HG03103 (cell line): ENCODE data around the gene CCDC200.
"Not testable (repeated sequence)": the region's sequence is repeated elsewhere in the genome, so short reads cannot be mapped to it uniquely, and the experiment has no call there.

Experiments
- ATAC-seq: cut with Tn5 transposase; IDR thresholded peaks from one replicate; pipeline ENCODE4 v1.9.1; 2021; ENCODE audit warnings: low read depth; ENCODE audit not compliant: unreplicated experiment

Gene CCDC200

DNA sequence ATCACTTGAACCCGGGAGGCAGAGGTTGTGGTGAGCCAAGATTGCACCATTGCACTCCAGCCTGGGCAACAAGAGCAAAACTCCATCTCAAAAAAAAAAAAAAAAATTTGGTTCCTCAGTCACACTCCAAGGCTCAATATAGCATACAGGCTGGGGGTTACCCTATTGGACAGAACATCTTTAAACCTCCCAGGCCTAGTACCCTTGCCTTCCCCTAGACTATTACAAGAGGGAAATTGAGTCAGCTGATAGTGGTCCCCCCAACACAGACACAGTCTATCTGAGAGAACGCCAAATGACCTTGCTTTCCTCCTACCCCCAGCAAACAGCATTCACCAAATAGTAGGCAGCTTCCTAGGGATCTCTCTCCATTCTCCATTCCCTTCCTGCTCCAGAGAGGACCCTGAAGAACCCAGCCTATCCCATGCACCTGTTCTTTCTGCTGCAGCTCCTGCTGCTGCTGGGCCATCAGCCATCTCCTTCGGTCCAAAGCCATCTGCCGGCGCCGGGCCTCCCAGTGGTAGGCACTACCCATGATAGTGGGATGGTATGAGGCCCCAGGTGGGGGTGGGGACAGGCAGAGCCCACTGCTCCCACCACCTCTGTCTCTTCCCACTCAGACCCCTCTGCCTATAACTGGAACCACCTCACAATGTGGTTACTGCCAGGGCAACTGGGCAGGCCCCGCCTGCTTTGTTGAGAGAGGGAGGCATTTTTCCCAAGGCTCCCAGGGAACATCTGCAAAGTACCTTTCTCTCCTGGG lies at the start of gene CCDC200:
Gene CCDC200, minus strand, starts transcription at position 604 of the 763 bp plus-strand sequence. Its CDS starts 69 bp downstream, at position 535.
- not testable (repeated sequence) for ATAC-seq

DNA sequence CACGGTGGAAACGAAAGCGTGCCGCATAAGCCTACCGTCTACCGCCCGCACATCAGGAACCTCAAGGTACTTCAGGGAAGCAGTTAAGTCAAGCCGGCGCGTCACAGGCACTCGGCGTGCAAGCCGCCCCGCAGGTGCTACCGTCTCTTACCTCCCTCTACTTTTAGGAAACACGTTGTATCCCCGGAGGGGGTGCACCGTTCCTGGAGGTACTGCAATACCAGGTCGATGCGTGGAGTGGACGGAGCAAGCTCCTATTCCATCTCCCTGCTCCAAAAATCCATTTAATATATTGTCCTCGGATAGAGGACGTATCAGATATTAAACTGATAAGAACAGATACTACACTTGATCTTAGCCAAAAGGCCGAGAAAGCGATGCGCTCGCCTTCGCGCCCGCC lies 44.5 kb upstream of the CCDC200 start:
- ATAC-seq: not testable (repeated sequence)

DNA sequence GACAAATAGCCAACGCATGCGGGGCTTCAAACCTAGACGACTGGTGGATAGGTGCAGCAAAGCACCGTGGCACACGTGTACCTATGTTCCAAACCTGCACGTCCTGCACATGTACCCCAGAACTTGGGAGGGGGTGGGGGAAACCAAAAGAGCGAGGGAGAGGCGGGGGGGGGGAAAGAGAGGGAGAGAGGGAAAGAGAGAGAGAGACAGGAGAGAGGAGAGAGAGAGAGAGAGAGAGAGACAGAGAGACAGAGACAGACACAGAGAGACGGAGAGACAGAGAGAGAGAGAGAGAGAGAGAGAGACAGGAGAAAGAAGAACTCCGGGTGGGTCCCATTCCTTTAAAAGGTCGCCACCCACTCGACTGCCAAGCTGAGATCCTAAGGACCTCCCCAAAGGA lies 44.1 kb upstream of the CCDC200 start:
- ATAC-seq: not testable (repeated sequence)

DNA sequence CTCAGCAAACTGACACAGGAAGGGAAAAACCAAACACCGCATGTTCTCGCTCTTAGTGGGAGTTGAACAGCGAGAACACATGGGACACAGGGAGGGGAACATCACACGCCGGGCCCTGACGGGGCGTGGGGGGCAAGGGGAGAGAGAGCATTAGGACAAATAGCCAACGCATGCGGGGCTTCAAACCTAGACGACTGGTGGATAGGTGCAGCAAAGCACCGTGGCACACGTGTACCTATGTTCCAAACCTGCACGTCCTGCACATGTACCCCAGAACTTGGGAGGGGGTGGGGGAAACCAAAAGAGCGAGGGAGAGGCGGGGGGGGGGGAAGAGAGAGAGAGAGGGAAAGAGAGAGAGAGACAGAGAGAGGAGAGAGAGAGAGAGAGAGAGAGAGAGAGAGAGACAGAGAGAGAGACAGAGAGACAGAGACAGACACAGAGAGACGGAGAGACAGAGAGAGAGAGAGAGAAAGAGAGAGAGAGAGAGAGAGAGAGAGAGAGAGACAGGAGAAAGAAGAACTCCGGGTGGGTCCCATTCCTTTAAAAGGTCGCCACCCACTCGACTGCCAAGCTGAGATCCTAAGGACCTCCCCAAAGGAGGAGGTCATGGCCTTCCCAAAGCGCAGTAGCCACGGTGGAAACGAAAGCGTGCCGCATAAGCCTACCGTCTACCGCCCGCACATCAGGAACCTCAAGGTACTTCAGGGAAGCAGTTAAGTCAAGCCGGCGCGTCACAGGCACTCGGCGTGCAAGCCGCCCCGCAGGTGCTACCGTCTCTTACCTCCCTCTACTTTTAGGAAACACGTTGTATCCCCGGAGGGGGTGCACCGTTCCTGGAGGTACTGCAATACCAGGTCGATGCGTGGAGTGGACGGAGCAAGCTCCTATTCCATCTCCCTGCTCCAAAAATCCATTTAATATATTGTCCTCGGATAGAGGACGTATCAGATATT lies 42.4 kb upstream of the CCDC200 start:
- not testable (repeated sequence) for ATAC-seq

DNA sequence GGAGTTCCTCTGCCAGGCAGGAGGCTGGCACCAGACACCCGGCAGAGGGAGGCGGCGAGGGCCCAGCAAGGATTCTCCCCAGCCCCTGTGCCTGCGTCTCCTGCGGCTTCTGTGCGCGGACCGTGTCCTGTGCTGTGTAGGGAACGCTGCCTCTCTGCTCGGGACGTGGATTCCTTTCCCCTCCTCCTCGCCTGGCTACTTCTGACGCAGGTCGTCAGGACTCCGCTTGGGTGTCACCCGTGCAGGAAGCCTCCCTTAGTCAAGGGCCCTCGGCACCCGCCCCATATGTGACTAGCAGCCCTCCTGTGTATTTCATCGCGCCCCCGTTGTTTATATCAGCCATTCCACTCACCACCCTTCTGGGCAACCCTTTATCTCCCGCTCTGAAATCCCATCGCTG lies 18.0 kb upstream of the CCDC200 start:
- not testable (repeated sequence) for ATAC-seq

DNA sequence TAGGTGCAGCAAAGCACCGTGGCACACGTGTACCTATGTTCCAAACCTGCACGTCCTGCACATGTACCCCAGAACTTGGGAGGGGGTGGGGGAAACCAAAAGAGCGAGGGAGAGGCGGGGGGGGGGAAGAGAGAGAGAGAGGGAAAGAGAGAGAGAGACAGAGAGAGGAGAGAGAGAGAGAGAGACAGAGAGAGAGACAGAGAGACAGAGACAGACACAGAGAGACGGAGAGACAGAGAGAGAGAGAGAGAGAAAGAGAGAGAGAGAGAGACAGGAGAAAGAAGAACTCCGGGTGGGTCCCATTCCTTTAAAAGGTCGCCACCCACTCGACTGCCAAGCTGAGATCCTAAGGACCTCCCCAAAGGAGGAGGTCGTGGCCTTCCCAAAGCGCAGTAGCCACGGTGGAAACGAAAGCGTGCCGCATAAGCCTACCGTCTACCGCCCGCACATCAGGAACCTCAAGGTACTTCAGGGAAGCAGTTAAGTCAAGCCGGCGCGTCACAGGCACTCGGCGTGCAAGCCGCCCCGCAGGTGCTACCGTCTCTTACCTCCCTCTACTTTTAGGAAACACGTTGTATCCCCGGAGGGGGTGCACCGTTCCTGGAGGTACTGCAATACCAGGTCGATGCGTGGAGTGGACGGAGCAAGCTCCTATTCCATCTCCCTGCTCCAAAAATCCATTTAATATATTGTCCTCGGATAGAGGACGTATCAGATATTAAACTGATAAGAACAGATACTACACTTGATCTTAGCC lies 12.4 kb upstream of the CCDC200 start:
- not testable (repeated sequence) for ATAC-seq

DNA sequence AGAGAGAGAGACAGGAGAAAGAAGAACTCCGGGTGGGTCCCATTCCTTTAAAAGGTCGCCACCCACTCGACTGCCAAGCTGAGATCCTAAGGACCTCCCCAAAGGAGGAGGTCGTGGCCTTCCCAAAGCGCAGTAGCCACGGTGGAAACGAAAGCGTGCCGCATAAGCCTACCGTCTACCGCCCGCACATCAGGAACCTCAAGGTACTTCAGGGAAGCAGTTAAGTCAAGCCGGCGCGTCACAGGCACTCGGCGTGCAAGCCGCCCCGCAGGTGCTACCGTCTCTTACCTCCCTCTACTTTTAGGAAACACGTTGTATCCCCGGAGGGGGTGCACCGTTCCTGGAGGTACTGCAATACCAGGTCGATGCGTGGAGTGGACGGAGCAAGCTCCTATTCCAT lies 11.2 kb upstream of the CCDC200 start:
- ATAC-seq: not testable (repeated sequence)

DNA sequence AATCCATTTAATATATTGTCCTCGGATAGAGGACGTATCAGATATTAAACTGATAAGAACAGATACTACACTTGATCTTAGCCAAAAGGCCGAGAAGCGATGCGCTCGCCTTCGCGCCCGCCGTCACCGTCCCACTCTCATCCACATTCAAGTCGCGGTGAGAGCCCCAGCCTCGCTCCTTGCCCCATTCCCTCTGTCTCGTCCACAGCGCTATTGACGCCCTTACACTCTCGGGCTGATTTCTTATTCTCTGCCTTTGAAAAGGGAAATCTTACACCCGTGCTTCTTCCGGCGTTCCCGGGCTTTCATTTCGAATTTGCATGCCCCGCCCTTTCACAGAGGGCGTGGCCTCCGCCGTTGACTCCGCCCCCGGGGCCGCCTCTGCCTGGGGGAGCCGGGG lies 5.5 kb upstream of the CCDC200 start, which contains the start of gene RNU2-1:
Gene RNU2-1, minus strand, starts transcription at position 101 of the 400 bp plus-strand sequence.
- ATAC-seq: not testable (repeated sequence)

DNA sequence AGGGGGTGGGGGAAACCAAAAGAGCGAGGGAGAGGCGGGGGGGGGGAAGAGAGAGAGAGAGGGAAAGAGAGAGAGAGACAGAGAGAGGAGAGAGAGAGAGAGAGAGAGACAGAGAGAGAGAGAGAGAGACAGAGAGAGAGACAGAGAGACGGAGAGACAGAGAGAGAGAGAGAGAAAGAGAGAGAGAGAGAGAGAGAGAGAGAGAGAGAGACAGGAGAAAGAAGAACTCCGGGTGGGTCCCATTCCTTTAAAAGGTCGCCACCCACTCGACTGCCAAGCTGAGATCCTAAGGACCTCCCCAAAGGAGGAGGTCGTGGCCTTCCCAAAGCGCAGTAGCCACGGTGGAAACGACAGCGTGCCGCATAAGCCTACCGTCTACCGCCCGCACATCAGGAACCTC lies 4.8 kb upstream of the CCDC200 start:
- ATAC-seq: not testable (repeated sequence)

DNA sequence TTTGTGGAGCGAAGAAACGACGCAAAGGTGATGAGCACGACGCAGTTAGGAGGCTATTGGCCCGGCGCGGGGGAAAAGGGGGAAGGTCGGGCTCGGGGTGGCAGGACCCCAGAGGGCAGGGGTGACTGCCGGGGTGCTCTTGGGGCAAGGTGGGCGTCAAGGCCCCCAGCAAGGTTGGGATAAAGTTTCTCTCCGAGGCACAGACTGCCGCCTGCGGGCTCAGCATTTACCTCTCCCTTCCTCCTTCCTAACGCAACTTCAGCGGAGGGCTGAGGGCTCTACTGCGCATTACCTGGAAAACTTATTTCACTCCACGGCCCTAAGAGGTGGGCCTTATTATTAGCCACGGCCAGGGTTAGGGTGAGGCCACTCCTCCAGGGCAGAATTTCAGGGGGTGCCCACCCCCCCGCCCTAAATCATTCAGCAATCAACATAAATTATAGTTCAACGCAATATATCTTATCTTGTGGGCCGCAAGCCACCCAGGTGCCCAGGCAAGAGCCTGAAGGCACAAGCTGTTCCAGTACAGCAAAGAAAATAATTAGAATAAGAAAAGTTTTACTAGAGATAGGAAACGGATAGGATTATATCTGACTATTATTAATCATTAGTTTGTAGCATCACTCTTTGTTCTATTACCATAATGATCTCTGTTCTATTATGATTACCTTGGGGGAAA lies 3.7 kb upstream of the CCDC200 start:
- not testable (repeated sequence) for ATAC-seq

DNA sequence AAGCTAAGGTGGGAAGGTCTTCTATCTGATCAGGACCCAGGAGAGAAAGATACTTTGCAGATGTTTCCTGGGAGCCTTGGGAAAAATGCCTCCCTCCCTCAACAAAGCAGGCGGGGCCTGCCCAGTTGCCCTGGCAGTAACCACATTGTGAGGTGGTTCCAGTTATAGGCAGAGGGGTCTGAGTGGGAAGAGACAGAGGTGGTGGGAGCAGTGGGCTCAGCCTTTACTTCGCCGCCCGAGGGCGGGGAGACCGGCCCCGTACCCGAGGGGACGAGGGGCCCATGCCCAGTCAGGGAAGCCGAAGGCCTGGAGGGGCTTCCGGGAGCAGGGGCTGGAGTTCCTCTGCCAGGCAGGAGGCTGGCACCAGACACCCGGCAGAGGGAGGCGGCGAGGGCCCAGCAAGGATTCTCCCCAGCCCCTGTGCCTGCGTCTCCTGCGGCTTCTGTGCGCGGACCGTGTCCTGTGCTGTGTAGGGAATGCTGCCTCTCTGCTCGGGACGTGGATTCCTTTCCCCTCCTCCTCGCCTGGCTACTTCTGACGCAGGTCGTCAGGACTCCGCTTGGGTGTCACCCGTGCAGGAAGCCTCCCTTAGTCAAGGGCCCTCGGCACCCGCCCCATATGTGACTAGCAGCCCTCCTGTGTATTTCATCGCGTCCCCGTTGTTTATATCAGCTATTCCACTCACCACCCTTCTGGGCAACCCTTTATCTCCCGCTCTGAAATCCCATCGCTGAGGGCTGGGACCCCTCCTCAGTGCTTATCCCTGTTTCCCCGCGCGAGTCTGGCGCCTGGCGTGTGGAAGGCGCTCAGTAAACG lies 3.0 kb upstream of the CCDC200 start:
- ATAC-seq: not testable (repeated sequence)

DNA sequence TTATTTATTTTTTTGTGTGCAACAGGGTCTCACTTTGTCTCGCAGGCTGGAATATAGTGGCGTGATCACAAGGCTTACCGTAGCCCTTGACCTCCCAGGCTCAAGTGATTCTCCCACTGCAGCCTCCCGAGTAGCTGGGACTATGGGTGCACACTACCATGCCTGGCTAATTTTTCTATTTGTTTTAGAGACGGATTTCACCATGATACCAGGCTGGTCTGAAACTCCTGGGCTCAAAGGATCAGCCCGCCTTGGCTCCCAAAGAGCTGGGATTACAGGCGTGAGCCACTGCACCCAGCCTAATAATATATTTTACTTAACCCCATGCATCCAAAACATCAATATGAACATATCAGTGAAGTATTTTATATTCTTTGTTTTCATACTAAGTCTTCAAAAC lies 2.0 kb downstream of the CCDC200 start:
- ATAC-seq: no peak

DNA sequence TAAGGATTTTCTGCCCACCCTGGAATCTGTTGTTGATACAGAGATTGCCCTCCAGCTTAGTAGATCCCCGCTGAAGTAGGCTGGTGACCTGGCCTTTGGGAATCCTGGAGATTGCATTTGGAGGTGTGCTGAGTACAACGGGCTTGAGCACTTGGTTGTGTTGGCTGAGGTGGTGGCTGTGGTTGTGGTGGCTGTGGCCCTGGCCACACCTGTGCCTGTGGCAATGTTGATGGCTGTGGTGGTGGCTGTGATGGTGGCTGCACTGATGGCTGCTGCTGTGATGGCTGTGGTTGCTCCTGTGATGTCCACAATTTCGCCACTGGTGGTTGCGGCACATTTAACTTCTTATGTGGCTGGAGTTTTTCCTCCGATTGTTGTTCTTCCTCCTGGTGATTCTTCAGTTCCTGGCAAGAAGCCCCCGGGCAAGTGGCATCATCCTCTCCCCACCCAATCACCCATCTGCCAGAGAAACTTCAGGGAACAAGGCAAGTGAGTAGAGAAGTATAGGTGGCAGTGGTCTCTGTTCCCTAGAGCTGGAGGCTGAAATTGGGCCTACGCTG lies 4.2 kb downstream of the CCDC200 start:
- no peak for ATAC-seq

DNA sequence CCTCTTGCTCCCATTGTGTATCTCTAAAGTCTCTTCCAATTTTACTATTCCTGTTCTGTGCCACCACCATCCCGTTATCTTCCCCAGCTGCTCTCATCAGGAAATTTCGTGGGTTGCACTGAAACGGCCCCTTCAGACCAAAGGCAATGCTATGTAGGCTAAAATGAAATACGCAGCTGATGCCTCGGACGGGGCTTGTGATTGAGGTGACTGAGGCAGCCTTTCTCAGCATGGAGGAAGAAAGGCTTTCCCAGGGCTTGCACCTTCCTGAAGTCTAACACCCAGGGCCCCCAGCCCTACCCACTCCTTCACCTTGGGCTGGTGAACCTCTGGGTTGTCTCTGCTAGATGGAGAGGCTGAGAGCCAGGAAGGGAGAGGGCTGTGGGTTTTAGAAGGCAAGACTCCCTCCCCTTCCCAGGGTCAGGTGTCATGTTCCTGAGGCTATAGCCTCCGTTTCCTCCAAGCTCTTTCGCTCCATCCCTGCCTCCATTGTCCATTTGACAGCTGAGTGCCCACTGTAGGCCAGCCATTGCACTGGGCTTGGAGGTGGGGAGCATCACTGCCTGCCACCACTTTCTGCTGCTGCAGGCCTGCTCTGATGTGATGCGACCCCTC lies 7.8 kb downstream of the CCDC200 start:
- ATAC-seq: no peak

DNA sequence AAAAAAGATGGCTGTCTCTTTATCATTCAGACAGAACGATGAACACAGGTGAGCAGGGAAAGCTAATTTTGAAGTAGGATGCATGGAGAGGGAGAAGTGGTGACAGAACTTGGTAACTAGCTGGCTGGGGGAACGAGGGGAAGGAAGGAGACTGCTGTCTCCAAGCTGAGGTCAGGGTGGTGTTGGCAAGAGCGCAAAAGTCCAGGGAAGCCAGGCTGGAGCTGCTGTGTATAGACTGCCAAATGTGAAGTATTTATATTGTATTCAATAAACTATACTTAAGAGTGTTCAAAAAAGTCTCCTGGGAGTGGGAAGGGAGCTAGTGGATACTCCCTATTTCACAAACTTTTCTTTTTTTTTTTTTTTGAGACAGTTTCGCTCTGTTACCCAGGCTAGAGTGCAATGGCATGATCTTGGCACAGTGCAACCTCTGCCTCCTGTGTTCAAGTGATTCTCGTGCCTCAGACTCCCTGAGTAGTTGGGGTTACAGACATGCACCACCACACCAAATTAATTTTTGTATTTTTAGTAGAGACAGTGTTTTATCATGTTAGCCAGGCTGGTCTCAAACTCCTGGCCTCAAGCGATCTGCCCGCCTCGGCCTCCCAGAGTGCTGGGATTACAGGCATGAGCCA lies 8.6 kb downstream of the CCDC200 start:
- no peak for ATAC-seq

DNA sequence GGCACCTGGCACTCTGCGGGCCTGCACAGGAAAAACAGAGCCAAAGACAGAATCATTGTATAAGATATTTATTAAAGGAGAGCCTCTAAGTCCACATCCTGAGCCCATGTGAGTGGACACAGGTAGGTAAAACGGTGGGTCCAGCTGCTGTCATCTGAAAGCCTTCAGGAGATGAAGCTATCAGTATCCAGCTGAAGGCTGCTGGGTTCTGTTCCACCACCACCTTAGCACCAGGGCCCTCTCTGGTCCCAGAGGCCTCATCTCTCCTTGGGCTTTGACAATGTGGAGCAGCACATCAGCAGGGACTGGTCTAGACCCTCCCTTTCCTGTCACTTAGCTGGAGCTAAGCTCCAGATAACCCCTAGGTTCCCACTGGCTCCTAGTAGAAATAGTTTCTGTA lies 9.4 kb downstream of the CCDC200 start:
- no peak for ATAC-seq

DNA sequence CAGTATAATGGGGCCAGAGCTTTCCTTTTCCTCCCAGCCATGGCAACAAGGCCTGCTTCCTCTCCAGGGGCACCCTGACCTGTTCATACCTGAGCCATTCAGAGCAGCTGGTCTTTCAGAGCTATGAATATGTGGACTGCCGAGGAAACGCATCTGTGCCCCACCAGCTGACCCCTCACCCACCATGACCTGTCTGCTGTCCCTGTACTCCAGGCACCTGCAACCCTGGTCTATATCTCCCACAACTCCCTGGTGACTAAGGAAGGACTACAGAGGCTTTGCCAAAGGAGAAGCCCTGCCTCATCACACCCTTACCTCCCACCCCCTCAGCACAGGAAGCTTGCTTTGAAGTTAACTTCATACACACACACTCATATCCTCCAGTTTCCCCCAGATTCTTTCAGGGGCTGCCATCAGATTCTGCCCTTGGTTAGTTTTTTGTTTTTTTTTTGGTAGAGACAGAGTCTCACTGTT lies 10.8 kb downstream of the CCDC200 start:
- no peak for ATAC-seq
